ENCODE measurements around the gene MAP2K7.

Gene MAP2K7

DNA sequence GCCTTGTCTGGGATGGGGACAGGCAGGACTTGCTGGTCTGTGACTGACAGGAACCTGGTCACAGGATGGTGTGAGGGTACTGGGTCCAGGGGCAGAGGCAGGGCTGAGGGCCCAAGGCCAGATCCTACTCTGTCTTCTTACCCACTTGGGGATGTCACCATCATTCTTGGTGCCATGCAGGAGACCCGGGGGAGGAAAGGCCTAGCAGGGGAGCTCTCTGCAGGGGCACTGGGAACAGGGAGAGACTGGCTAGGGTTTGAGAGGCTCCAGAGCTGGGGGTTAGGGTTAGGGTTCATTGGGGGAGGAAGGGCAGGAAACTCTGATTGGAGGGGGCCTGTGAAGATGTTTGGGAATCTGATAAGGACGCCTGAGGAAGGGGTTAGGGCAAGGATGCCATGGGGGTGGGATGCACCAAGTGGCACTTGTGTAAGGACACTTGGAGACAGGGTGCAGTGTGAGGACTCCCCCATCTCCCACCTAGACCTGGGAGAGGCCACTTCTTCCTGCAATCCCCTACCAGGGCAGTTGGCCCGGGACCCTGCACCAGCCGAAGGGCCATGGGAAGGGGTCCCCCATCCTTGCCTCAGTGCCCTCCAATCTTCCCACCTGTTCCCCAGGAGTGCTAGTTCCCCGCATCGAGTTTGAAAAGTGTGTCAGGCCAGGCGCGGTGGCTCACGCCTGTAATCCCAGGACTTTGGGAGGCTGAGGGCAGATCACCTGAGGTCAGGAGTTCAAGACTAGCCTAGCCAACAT lies 36.4 kb upstream of the MAP2K7 start:
- DNase-seq: no peak

DNA sequence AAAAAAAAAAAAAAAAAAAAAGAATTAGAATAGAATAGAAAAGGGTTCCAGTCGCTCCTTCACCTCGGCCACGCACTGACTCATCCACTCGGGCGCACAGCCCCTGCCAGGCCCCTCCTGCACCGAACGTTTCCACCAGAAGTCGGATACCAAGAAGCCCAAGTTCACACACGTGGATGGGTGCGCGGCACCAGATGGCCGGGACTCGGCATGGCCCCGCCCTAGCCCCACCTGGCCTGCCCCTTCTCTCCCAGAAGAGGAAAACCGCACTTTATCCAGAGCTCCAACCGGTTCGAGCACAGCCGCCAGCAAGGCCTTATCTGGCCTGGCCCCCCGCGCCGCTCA lies 35.4 kb upstream of the MAP2K7 start:
- no peak for DNase-seq

DNA sequence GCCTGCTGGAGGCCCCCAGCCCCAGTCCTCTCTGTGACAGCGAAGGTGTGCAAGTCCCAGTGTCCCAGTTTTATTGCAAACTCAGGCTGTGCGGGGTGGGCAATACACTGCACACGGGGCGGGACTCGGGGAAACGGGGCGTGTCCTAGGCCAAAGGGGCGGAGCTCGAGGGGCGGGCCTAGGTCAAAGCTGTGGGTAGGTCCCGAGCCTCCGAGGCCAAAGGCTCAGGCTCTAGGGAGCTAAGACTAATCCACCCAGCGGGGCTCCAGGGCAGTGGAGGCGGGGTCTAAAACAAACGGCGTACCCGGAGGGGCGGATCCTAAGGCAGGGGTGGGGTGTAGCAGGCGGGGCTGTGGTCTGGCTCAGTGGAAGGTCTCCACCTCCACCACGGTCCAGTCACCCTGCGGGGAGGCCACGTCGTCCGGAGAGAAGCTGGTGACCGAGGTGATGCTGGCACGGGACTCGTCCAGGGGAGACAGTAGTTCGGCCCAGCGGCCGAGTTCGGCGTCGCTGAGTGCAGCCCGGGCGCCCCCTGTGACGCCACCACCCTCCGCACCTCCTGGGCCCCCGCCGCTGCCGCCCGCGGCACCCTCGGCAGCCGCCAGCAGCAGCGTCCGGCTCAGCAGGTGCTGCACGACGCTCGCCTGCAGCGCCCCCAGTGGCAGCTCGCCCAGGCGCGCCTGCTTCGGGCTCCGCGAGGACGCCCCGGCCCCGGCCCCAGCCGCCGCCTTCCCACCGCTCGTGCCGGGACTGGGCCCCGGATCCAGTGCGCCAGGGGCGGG lies 34.8 kb upstream of the MAP2K7 start:
- peak; percentile 81 for DNase-seq

DNA sequence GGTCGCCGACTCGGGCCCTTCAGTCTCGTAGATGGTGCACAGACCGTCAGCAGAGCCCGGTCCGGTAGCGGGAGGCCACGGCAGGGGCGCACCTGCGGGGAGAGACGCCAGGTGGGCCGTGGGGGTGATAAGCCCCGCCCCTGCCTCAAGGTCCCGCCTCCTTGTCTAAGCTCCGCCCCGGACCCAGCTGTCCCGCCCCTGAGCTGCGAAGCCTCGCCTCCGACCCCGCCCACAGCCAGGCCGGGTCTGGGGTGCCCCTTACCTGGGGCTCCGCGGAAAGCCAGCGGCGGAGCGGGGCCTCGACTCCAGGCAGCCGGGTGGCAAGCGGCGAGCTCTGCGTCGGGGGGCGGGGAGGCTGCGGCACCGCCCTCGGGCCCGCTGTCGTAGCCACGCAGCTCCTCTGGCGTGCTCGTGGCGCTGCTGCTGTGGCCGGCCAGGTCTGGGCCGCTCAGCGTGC lies 34.2 kb upstream of the MAP2K7 start:
- DNase-seq: peak; percentile 76

DNA sequence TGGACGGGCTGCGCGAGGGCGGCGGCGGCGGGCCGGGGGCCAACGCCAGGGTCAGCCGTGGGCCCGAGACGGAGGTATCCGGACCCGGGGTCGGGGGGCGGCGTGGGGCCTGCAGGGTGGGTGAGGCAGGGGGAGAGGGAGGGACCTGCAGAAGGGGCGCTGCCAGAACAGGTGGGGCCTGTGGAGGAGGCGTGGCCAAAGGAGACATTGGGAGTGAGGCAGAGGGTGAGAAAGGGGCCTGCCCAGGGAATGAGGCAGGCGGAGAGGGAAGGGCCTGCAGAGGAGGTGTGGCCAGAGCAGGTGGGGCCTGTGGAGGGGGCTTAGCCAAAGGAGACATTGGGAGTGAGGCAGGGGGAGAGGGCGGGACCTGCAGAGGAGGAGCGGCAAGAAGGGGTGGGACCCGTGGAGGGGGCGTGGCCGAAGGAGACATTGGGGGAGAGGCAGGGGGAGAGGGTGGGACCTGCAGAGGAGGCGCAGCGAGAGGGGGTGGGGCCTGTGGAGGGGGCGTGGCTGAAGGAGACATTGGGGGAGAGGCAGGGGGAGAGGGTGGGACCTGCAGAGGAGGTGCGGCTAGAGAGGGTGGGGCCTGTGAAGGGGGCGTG lies 33.7 kb upstream of the MAP2K7 start:
- peak; percentile 44 for DNase-seq

DNA sequence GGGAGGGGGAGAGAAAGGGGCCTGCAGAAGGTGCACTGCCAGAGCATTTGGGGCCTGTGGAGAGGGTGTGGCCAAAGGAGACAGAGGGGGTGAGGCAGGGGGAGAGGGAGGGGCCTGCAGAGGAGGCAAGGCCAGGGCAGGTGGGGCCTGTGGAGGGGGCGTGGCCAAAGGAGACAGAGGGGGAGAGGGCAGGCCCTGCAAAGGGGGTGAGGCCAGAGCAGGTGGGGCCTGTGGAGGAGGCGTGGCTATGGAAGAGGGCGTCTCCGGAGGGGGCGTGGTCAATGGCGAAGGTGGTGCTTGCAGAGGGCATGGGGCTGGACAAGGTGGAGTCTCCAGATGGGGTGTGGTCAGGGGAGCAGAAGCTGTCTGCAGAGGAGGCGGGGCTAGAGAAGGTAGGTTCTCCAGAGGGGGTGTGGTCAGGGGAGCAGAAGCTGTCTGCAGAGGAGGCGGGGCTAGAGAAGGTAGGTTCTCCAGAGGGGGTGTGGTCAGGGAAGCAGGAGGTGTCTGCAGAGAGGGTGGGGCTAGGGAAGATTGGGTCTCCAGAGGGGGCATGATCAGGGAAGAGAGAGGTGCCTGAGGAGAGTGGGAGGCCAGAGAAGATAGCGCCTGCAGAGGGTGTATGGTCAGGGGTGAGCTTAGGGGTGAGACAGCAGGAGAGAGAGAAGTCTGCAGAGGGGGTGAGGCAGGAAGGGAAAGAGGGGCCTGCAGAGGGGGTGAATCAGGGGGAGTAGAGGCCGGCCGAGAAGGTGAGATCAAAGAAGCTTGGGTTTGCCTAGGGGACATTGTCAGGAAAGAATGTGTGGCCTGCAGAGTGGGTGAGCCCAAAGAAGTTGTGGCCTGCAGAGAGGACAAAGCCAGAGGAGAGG lies 32.9 kb upstream of the MAP2K7 start:
- DNase-seq: peak; percentile 36

DNA sequence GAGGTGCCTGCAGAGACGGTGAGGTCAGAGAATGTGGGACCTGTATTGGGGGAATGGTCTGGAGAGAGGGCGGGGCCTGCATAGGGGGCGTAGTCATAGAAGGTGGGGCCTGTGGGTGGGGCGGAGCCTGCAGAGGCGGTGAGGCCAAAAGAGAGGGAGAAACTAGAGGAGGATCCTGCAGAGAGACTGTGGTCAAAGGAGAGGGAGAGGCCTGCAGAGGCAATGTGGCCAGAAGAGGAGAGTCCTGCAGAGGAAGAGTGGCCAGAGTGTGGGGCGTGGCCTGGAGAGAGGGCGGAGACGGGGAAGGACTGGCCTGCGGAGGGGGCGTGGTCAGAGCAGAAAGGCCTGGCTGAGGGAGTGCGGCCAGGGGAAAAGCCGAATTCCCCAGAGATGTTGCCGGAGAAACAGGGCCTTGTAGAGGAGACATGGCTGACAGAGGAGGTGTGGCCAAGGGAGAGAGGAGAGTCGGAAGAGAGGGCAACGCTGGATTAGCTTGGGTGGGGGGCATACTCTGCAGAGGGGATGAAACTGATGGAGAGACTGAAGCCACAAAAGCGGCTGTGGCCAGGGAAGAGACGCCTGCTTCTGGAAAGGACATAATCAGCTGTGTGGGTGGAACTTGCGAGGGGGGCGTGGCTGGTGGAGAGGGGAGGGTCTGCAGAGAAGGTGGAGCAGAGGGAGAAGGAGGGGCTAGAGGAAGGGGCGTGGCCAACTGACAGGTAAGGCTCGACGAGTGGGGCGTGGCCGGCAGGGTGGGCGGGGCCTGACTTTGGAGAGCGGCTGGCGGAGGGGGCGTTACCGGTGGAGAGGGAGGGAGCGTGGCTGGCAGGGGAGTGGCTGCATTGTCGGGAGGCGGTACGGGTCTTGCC lies 32.0 kb upstream of the MAP2K7 start:
- DNase-seq: peak; percentile 71

DNA sequence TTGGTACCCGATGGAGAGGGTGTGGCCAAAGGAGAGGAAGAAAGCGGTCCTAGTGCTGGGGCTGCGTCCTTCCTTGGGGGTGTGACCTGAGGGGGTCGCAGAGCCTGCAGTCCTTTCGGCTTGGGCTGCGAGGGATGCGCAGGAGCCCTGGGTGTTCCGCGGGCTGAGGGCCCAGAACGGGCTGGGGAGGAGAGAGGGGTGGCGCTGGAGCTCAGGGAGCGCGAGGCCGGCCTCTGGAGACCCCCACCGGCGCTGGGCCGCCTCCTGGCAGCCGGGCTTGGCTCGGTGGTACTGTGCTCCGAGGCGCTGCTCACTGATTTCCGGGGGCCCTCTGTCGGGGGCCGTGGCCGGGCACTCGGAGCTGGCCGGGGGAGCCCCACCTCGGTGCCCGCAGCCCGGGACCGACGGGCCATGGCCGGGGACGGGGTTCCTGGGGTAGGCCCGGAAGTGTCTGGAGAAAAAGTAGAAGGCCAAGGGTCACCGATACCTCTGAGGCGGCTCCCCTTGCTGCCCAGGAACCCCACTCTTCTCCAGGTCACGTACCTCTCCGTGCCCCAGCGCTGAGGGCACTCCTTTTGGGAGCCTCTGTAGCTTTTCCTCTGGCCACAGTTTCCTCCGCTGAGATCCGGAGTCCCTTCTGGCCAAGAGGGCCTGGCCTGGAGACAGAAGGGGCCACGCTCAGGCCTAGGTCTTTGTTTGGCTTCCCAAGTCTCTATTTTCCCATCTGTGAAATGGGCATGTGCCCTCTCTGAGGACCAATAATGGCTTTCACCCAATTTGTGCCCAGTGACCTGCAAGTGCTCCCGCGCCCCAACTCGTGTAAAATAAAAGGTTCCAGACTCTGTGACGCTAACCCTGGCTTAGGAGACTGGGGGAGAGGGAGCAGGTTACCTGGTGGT lies 31.1 kb upstream of the MAP2K7 start:
- no peak for DNase-seq

DNA sequence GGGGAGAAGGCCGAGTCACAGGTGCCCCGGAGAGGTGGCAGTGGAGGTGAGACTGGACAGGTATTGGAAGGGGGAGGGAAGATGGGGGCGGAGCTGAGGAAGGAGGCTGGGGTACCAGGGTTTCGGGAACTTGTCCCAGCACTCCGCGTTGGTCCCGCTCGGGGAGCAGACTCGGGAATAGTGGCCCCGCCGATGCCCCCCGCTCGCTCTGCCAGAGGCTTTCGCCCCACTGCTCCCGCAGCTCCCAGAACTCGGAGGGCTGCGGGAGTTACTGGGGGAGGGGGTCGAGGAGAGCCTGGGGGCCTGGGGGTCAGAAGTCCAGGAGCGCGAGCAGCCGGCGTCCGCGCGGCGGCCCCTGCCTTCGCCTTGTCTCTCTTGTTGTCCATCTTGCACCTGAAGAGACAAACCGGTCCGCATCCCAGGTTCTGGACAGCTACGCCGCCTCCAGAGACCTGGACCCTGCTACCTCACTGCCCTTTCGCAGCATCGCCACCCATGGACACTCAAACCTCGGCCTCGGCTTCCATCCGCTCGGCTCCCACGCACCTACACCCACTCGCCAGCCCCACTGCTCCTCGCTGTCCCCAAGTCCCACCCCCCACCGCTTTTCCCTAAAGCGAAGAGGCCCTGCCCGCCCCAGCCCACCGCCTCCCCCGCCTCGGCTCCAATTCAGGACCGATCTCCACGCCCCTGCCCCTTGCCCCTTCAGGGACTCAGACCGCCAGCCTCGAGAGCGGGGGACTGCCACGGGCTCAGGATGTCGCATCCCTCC lies 30.2 kb upstream of the MAP2K7 start:
- DNase-seq: no peak

DNA sequence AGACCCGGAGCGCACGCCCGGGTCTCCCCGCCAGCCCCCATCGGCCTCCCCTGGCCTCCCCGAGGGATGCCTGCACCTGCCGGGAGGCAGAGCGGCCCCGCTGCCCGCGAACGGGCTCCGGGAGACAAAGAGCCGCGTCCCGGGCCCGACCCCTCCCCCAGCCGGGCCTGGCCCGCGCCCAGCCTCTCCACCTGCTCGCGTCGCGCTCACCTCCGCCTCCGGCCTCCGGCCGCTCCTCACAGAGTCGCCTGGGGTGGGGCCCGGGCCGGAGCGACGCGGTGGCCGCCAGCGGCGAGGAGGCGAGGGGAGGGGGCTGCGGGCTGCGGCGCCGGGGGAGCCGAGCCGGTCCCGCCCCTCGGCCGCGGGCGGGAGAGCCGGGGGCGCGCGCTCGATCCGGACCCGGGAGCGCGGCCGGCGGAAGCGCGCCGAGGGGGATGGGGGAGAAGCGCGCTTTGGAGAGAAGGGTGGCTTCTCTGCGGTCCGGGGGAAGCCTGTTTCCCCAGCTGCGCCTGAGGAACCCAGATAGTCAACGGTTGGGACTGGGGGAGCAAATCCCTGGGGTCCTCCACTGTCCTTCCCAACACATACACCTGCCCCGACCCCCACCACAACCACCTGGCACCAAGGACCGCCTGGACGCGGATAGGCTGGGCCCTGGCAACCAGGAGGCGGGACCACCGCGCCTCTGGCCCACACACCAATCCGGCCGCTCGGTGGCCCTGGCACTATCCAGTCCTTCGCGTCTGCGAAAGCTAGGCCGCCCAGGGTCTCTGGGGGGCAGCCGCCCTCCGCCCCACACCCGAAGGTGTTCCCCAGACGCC lies 29.4 kb upstream of the MAP2K7 start, which contains the start of gene PRR36:
PRR36 (minus strand) TSS at position 315 of the 821 bp plus-strand sequence. CDS start 701 bp downstream, outside the sequence.
- no peak for DNase-seq

DNA sequence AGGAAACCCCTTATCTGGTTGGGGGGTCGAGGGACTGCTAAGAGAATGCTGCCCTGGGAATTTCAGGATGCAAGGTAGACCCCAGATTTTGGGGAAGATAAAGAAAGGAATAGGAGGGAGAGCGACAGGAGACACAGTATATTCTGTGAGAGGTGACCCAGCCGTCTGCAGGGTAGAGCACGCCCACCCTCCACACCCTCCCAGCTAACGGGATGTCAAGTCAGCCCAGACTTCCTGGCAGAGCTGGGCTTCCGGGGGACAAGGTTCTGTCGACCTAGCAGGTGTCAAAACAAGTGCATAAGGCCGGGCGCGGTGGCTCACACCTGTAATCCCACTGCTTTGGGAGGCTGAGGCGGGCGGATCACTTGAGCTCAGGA lies 28.8 kb upstream of the MAP2K7 start:
- no peak for DNase-seq

DNA sequence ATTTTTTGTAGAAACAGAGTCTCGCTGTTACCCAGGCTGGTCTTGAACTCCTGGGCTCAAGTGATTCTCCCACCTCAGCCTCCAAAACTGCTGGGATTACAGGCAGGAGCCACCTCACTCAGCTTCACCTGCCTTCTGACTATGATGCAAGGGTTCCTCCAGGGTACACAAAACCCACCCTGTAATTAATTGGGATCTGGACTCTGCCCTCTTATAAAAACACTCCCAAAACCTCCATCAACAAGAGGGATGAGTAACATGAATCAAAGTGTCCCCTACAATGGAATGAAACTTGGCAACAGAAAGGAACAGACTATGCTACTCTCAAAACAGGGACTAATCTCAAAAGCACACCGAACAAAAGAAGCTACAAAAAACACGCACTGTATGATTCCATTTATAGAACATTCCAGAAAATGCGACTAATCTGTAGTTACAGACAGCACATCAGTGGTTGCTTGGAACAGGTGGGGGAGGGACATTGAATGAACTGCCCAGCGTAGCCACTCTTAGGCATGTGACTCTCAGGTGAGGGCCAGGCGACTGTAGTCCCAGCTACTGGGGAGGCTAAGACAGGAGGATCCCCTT lies 26.3 kb upstream of the MAP2K7 start:
- no peak for DNase-seq

DNA sequence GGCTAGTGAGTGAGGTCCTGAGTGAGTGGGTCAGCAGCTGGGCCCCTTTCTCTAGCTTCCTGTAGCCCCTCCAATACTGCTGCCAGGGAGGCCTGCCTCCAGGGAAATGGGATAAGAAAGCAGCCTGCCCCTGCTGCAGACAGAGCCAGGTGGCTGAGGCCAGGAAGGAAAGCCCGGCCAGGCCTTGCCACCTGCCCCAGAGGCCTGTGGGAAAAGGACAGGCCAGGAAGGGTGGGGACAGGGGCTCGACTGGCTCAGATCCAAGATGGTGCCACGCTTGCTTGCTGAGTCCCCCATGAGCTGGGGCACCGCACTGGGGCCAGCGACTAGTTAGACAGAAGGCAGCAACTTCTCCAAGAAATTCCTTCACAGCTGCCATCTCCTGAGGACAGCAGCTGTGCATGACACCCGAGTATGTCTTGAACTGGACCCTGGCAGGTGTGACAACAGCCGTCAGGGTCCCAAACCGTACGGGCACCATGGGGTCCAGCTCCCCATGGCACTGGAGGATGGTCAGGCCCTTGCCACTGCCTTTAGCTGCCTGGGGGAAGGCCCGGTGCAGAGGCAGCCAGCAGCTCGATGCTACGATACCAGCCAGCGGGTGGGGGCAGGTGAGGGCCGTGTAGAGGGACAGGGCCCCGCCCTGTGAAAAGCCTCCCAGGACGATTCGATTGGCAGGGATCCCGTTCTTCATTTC lies 24.4 kb upstream of the MAP2K7 start:
- DNase-seq: no peak

DNA sequence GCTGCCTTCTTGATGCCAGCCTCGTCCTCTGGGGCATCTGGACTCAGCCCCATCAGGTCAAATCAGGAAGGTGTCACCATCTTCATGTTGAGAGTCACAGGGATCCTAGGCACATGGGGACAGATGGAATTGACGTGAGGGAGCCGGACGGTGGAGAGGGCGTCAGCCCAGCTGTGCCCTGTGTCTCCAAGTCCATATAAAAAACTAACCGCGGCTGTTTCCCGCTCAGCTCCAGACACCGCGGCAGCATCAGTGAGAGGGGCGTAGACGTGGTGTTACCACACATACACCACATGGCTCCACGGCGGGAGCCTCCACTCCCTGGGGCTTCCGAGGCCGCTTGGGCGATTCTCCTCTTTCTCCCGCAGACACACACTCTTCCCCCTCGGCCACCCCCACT lies 23.8 kb upstream of the MAP2K7 start:
- DNase-seq: no peak

DNA sequence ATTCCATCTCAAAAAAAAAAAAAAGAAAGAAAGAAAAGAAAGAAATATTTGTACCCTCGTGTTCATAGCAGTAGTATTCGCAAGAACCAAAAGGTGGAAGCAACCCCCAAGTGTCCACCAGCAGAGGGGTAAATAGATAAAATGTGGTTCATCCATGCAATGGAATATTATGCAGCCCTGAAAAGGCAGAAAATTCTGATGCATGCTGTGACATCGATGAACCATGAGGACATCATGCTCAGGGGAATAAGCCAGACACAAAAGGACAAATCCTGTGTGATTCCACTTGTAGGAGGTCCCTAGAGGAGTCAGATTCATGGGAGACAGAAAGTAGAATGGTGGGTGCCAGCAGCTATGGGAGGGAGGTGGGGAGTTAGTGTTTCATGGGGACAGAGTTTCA lies 21.8 kb upstream of the MAP2K7 start:
- DNase-seq: no peak

DNA sequence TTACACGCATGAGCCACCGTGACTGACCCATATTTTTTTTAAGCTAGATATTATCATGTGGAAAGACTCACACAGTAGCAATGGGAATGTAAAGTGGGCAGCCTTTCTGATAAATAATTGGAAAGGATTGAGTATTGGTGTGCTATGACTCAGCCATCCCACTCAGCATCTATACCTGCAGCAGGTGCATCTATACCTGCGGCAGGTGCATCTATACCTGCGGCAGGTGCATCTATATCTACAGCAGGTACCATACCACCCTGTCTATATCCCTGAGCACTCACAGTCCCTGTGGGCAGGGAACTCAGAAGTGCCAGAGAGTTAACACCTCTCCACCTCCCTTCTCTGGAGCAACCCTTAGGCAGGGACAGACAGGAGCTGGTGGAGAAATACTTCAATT lies 20.6 kb upstream of the MAP2K7 start:
- DNase-seq: no peak

DNA sequence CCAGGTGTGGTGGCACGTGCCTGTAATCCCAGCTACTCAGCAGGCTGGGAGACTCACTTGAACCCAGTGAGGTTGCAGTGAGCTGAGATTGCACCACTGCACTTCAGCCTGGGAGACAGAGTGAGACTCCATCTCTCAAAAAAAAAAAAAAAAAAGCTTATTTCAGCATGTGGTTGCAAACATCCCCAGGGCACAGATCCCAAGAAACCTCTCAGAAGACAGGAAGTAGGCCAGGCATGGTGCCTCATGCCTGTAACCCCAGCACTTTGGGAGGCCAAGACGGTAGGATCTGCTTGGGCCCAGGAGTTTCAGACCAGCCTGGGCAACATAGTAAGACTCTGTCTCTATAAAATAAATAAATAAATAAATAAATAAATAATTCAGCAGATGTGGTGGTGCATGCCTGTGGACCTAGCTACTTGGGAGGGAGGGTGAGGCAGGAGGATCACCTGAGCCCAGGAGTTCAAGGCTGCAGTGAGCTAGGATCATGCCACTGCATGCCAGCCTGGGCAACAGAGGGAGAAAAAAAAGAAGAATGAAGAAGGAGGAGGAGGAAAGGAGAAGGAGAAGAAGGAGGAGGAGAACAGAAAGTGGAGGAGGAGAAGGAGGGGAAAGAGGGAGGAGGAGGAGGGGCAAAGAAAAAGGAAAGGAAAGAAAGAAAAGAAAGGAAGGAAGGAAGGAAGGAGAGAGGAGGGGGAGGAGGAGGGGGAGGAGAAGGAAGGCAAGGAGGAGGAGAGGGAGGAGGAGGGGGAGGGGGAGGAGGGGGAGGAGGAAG lies 19.7 kb upstream of the MAP2K7 start:
- no peak for DNase-seq
